Muscle layer of colon (tissue), 2 donors: ENCODE results near the gene GRB7.

Experiments used
- H3K27ac ChIP-seq: one replicate; pipeline ENCODE4 v1.7.0; 2013; ENCODE audit warnings: low read depth, mild to moderate bottlenecking, low read length, moderate library complexity
- H3K27me3 ChIP-seq, 2 donors: one replicate each; pipeline ENCODE4 v1.7.0; 2013; ENCODE audit warnings: low read length in 2 of 2, mild to moderate bottlenecking in 2 of 2; ENCODE audit not compliant: insufficient read depth in 2 of 2, control insufficient read depth in 1 of 2
- H3K36me3 ChIP-seq: one replicate; pipeline ENCODE4 v1.7.0; 2013; ENCODE audit warnings: mild to moderate bottlenecking, low read length; ENCODE audit not compliant: insufficient read depth
- H3K4me1 ChIP-seq: one replicate; pipeline ENCODE4 v1.7.0; 2013; ENCODE audit warnings: mild to moderate bottlenecking, low read length; ENCODE audit not compliant: insufficient read depth
- H3K4me3 ChIP-seq, 2 donors: one replicate each; pipeline ENCODE4 v1.7.0; 2013; ENCODE audit warnings: low read length in 2 of 2, low read depth in 1 of 2, mild to moderate bottlenecking in 1 of 2, moderate library complexity in 1 of 2
- H3K9ac ChIP-seq: one replicate; pipeline ENCODE4 v1.7.0; 2013; ENCODE audit warnings: low read length
- H3K9me3 ChIP-seq: one replicate; pipeline ENCODE4 v1.7.0; 2013; ENCODE audit warnings: mild to moderate bottlenecking, low read length
- donor health status: abdominal sarcoma.
- donor health status: Adenocarcinoma of cecum.

Gene GRB7

GRCh38 chr17:39769974-39770587, 32.3 kb downstream of the GRB7 start:
- H3K27ac ChIP-seq: no peak overlapping the region

GRCh38 chr17:39772415-39772814, 34.7 kb downstream of the GRB7 start:
- Histone ChIP-seq H3K4me1 (no peaks in the 10 kb centered on the region), H3K36me3 (no peaks in the 10 kb centered on the region), H3K9ac (no peak overlapping the region), H3K27ac (no peak overlapping the region), H3K9me3 (no peaks in the 10 kb centered on the region), H3K4me3 (no peak overlapping the region), H3K27me3 (no peaks in the 10 kb centered on the region)

More at GRCh38 chr17:39769974-39770587, 32.3 kb downstream of the GRB7 start:
- Histone ChIP-seq H3K4me1 (no peaks in the 10 kb centered on the region), H3K9me3 (no peaks in the 10 kb centered on the region), H3K4me3 (no peak overlapping the region), H3K36me3 (no peaks in the 10 kb centered on the region), H3K27me3 (no peaks in the 10 kb centered on the region), H3K9ac (no peak overlapping the region)

- H3K27me3 ChIP-seq: no peaks in the 10 kb centered on the region
- H3K4me1 ChIP-seq: no peaks in the 10 kb centered on the region
- no peak overlapping the region for H3K9ac ChIP-seq
- no peaks in the 10 kb centered on the region for H3K36me3 ChIP-seq
- no peak overlapping the region for H3K27ac ChIP-seq
- H3K4me3 ChIP-seq: no peak overlapping the region
- H3K9me3 ChIP-seq: no peaks in the 10 kb centered on the region
These were observed 35.5 kb downstream of the GRB7 start for GRCh38 chr17:39772987-39773934.

- no peaks in the 10 kb centered on the region for H3K9me3 ChIP-seq
- no peaks in the 10 kb centered on the region for H3K36me3 ChIP-seq
- no peaks in the 10 kb centered on the region for H3K4me1 ChIP-seq
- no peak overlapping the region for H3K9ac ChIP-seq
- H3K27me3 ChIP-seq: no peaks in the 10 kb centered on the region
- H3K4me3 ChIP-seq: no peak overlapping the region
- no peak overlapping the region for H3K27ac ChIP-seq
These were observed 36.3 kb downstream of the GRB7 start for GRCh38 chr17:39774047-39774446.

GRCh38 chr17:39775031-39775430, 37.3 kb downstream of the GRB7 start:
- Histone ChIP-seq H3K9me3 (no peaks in the 10 kb centered on the region), H3K4me3 (no peak overlapping the region), H3K4me1 (no peaks in the 10 kb centered on the region), H3K36me3 (no peaks in the 10 kb centered on the region), H3K27ac (no peak overlapping the region), H3K9ac (no peak overlapping the region), H3K27me3 (no peaks in the 10 kb centered on the region)

GRCh38 chr17:39776252-39776651, 38.5 kb downstream of the GRB7 start:
- no peak overlapping the region for H3K27ac ChIP-seq

GRCh38 chr17:39777534-39778365, 40.0 kb downstream of the GRB7 start:
- H3K4me1 ChIP-seq: no peaks in the 10 kb centered on the region
- no peaks in the 10 kb centered on the region for H3K36me3 ChIP-seq
- H3K27ac ChIP-seq: no peak overlapping the region
- no peaks in the 10 kb centered on the region for H3K27me3 ChIP-seq
- no peaks in the 10 kb centered on the region for H3K9me3 ChIP-seq
- H3K4me3 ChIP-seq: no peak overlapping the region
- no peak overlapping the region for H3K9ac ChIP-seq

More at GRCh38 chr17:39776252-39776651, 38.5 kb downstream of the GRB7 start:
- no peaks in the 10 kb centered on the region for H3K9me3 ChIP-seq
- no peaks in the 10 kb centered on the region for H3K4me1 ChIP-seq
- no peak overlapping the region for H3K4me3 ChIP-seq
- no peaks in the 10 kb centered on the region for H3K36me3 ChIP-seq
- no peaks in the 10 kb centered on the region for H3K27me3 ChIP-seq
- H3K9ac ChIP-seq: no peak overlapping the region

- Histone ChIP-seq H3K4me3 (no peak overlapping the region), H3K9me3 (no peaks in the 10 kb centered on the region), H3K36me3 (no peaks in the 10 kb centered on the region), H3K4me1 (no peaks in the 10 kb centered on the region), H3K9ac (no peak overlapping the region), H3K27ac (no peak overlapping the region), H3K27me3 (no peaks in the 10 kb centered on the region)
These were observed 43.5 kb downstream of the GRB7 start for GRCh38 chr17:39781031-39781860.

GRCh38 chr17:39781861-39782213, 44.1 kb downstream of the GRB7 start:
- no peaks in the 10 kb centered on the region for H3K4me1 ChIP-seq

GRCh38 chr17:39782481-39782880, 44.7 kb downstream of the GRB7 start:
- Histone ChIP-seq H3K27ac (no peak overlapping the region), H3K9me3 (no peaks in the 10 kb centered on the region), H3K27me3 (no peaks in the 10 kb centered on the region), H3K4me3 (no peak overlapping the region), H3K36me3 (no peaks in the 10 kb centered on the region), H3K4me1 (no peaks in the 10 kb centered on the region), H3K9ac (no peak overlapping the region)

More at GRCh38 chr17:39781861-39782213, 44.1 kb downstream of the GRB7 start:
- Histone ChIP-seq H3K36me3 (no peaks in the 10 kb centered on the region), H3K9me3 (no peaks in the 10 kb centered on the region), H3K27me3 (no peaks in the 10 kb centered on the region), H3K9ac (no peak overlapping the region), H3K27ac (no peak overlapping the region), H3K4me3 (no peak overlapping the region)
